ENCODE data around the gene CARHSP1.

DNA sequence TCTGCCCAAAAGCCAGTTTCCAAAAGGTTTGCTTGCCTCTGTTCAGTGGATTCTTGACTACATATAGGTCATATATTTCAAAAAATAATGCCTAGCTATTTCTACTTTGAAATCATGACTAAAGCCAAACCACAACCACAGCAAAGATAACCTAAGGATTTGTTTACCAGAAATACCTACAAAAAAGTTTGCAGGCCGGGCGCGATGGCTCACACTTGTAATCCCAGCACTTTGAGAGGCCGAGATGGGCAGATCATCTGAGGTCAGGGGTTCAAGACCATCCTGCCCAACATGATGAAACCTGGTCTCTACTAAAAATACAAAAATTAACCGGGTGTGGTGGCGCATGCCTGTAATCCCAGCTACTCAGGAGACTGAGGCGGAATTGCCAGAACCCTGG lies 15.2 kb downstream of the CARHSP1 start:
- TF ChIP-seq, protein P1, sequence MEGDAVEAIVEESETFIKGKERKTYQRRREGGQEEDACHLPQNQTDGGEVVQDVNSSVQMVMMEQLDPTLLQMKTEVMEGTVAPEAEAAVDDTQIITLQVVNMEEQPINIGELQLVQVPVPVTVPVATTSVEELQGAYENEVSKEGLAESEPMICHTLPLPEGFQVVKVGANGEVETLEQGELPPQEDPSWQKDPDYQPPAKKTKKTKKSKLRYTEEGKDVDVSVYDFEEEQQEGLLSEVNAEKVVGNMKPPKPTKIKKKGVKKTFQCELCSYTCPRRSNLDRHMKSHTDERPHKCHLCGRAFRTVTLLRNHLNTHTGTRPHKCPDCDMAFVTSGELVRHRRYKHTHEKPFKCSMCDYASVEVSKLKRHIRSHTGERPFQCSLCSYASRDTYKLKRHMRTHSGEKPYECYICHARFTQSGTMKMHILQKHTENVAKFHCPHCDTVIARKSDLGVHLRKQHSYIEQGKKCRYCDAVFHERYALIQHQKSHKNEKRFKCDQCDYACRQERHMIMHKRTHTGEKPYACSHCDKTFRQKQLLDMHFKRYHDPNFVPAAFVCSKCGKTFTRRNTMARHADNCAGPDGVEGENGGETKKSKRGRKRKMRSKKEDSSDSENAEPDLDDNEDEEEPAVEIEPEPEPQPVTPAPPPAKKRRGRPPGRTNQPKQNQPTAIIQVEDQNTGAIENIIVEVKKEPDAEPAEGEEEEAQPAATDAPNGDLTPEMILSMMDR (IDR thresholded peaks at IDR 0.05; ENCODE audit: low read depth, low read length) = no peak
- TF ChIP-seq POLR2A (IDR thresholded peaks at IDR 0.05; ENCODE audit: extremely low read depth, insufficient read length) = no peak
- TF ChIP-seq, protein P2, sequence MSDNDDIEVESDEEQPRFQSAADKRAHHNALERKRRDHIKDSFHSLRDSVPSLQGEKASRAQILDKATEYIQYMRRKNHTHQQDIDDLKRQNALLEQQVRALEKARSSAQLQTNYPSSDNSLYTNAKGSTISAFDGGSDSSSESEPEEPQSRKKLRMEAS (IDR thresholded peaks at IDR 0.05; ENCODE audit: low read depth, low read length) = no peak
- no peak for TF ChIP-seq MYC (IDR thresholded peaks at IDR 0.05; ENCODE audit: low read depth, low read length)
